ENCODE results near the gene LBH.

DNA sequence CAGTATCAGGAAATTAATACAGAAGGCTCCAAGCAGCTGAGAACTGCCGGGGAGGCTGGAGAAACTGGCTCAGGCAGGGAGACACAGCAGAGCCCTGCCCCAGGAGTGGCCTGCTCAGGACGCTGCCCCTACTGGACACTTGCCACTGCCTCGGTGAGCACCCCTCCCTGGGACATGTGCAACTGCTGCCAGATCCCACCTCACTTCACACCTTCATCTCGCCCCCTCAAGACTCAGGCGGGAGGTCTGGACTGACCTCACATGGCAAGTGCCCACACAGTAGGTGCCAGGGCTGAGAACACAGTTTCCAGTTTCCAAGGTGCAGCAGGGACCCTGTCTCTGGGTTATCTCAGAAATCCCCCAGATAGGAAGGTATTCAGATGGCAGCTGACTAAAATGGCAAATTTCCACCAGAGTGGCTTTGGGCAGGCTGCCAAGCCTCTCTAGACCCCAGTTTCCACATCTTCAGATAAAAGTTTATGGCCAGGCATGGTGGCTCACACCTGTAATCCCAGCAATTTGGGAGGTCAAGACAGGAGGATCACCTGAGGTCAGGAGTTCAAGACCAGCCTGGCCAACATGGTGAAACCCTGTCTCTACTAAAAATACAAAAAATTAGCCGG, 33.7 kb upstream of the LBH start:
- TF ChIP-seq POLR2A (IDR thresholded peaks at IDR 0.05; ENCODE audit: low read depth) (no peak), POLR2AphosphoS5 (IDR thresholded peaks at IDR 0.05) (no peak)
- TF ChIP-seq, protein P1, sequence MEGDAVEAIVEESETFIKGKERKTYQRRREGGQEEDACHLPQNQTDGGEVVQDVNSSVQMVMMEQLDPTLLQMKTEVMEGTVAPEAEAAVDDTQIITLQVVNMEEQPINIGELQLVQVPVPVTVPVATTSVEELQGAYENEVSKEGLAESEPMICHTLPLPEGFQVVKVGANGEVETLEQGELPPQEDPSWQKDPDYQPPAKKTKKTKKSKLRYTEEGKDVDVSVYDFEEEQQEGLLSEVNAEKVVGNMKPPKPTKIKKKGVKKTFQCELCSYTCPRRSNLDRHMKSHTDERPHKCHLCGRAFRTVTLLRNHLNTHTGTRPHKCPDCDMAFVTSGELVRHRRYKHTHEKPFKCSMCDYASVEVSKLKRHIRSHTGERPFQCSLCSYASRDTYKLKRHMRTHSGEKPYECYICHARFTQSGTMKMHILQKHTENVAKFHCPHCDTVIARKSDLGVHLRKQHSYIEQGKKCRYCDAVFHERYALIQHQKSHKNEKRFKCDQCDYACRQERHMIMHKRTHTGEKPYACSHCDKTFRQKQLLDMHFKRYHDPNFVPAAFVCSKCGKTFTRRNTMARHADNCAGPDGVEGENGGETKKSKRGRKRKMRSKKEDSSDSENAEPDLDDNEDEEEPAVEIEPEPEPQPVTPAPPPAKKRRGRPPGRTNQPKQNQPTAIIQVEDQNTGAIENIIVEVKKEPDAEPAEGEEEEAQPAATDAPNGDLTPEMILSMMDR (IDR thresholded peaks at IDR 0.05): no peak

Measured in esophagus muscularis mucosa (tissue), 3 donors.